WERI-Rb-1 (cell line): ENCODE results near the gene MEG3.

ENCODE experiments used
- DNase-seq: peaks from one replicate; pipeline ENCODE4 v3.0.0-alpha.2; 2020
- H3K27ac ChIP-seq: fragments of 250-450 bp; sonication (Bioruptor Pico); 2 replicates; pipeline ENCODE4 v1.5.1; 2020; ENCODE audit warnings: mild to moderate bottlenecking, moderate library complexity
- H3K27me3 ChIP-seq: fragments of 250-450 bp; sonication (Bioruptor Pico); 2 replicates; pipeline ENCODE4 v1.5.1; 2021; ENCODE audit warnings: mild to moderate bottlenecking, low read depth, moderate library complexity; ENCODE audit not compliant: insufficient read depth, severe bottlenecking
- H3K36me3 ChIP-seq: fragments of 250-450 bp; sonication (Bioruptor Pico); 2 replicates; pipeline ENCODE4 v1.5.1; 2020; ENCODE audit warnings: mild to moderate bottlenecking, moderate library complexity
- H3K4me3 ChIP-seq: 2 replicates; pipeline ENCODE4 v1.5.1; 2011; ENCODE audit warnings: low read depth, mild to moderate bottlenecking, control low read depth, low read length
- H3K9me3 ChIP-seq: fragments of 250-450 bp; sonication (Bioruptor Pico); 2 replicates; pipeline ENCODE4 v1.5.1; 2021; ENCODE audit warnings: mild to moderate bottlenecking, moderate library complexity; ENCODE audit not compliant: severe bottlenecking
- TF ChIP-seq, protein P1 (sequence below): IDR thresholded peaks from 2 replicates; pipeline ENCODE4 v1.5.1; 2011; ENCODE audit warnings: low read depth, mild to moderate bottlenecking, control low read depth, inconsistent platforms, low read length

MEG3 gene

DNA sequence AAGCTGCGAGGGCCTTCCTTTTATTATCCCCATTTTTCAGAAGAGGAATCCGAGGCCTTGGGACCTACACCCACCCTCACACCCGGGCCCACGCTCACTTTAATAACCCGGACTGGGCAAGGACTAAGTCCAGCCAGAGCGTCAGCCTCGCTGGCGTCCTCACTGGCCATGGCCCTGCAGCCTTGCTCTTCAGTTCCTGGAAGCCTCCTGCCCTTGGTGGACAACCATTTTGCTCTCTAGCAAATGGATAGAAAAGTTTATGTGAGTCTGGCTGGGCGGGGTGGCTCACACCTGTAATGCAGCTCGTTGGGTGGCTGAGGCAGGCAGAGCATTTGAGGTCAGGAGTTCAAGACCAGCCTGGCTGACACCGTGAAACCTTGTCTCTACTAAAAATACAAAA, 67.8 kb downstream of the MEG3 start:
- H3K36me3 ChIP-seq: no peaks in the 10 kb centered on the region

DNA sequence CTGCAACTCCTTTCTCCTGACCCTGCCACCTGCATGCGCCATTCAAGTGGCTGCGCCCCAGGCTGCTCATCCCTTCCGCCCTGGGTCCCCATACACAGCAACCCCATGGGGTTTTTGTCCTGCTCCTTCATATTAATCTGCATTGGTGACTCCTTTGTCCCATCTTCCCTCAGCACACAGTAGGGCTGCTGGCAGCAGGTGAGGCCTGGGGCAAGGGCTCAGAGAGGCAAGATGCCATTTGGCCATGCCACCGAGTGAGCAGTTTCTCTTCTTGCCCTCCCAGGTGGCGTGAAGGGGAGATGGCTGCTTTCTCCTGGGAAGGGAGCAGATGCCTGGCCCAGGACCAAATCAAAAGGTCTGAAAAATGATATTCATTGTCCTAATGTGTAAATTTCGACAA, 68.5 kb downstream of the MEG3 start:
- Histone ChIP-seq H3K27me3 (peaks cover 34% of the 10 kb centered on the region), H3K36me3 (no peaks in the 10 kb centered on the region), H3K9me3 (no peaks in the 10 kb centered on the region), H3K27ac (no peak overlapping the region), H3K4me3 (no peak overlapping the region)
- no peak for DNase-seq
- TF ChIP-seq, protein P1, sequence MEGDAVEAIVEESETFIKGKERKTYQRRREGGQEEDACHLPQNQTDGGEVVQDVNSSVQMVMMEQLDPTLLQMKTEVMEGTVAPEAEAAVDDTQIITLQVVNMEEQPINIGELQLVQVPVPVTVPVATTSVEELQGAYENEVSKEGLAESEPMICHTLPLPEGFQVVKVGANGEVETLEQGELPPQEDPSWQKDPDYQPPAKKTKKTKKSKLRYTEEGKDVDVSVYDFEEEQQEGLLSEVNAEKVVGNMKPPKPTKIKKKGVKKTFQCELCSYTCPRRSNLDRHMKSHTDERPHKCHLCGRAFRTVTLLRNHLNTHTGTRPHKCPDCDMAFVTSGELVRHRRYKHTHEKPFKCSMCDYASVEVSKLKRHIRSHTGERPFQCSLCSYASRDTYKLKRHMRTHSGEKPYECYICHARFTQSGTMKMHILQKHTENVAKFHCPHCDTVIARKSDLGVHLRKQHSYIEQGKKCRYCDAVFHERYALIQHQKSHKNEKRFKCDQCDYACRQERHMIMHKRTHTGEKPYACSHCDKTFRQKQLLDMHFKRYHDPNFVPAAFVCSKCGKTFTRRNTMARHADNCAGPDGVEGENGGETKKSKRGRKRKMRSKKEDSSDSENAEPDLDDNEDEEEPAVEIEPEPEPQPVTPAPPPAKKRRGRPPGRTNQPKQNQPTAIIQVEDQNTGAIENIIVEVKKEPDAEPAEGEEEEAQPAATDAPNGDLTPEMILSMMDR: no peak

More for the DNA sequence above, 67.8 kb downstream of the MEG3 start:
- Histone ChIP-seq H3K9me3 (no peaks in the 10 kb centered on the region), H3K27me3 (peaks cover 31% of the 10 kb centered on the region), H3K4me3 (no peak overlapping the region), H3K27ac (no peak overlapping the region)
- TF ChIP-seq, protein P1: no peak
- DNase-seq: no peak

DNA sequence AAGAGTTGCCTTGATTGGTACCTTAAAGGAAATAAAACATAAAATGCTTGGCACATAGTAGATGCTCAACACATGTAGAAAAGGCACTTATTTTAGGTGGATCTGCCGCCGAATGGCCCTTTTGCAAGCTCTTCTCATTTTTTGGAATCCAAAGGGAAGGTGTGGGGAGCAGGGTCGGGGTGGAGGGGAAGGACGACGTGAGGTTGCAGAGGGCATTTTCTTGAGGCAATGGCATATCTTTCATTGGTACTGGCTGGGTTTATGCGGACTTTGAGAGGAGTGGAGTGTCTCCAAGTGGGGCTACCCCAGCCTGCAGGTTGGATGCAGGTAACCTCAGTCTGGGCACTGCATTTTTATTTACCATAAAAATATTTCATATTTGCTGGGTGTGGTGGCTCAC, 69.5 kb downstream of the MEG3 start:
- TF ChIP-seq, protein P1: no peak
- H3K27me3 ChIP-seq: peaks cover 41% of the 10 kb centered on the region
- no peak overlapping the region for H3K27ac ChIP-seq
- no peaks in the 10 kb centered on the region for H3K36me3 ChIP-seq
- no peak overlapping the region for H3K4me3 ChIP-seq
- no peak for DNase-seq
- no peaks in the 10 kb centered on the region for H3K9me3 ChIP-seq

DNA sequence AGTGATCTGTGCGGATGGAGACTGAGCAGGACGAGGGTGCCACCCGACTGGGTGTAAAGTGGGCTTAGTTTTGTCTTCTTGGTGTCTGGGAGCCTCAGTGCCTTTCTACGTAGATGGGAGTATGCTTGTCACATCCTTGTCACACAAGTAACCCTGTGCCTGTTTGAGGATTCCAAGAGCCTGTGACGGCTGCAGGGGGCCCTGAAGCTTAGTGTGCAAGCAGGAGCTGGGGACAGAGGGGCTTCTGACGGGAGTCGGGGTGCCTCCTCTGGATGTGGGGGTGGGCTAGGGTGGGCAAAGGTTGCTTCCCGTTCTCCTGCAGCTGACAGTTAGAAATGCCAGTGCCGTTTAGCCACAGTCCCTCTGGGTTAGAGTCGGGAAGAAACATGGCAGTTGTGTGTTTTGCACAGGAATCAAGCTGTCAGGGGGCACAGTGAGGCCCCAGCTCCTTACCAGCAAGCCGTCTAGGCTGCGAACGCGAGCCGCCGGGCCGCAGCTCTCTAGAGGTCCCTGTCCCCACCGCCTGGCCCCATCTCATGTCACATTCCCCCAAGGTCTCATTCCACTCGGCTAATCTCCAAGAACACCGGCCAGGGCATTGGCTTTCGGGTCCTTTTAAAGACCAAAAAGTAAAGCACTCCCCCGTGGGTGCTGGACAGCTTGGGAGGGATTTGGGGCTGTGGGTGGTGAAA, 70.6 kb downstream of the MEG3 start:
- Histone ChIP-seq H3K27ac (no peak overlapping the region), H3K4me3 (no peak overlapping the region), H3K27me3 (peaks cover 49% of the 10 kb centered on the region), H3K9me3 (no peaks in the 10 kb centered on the region), H3K36me3 (no peaks in the 10 kb centered on the region)
- TF ChIP-seq, protein P1: no peak
- DNase-seq: no peak

DNA sequence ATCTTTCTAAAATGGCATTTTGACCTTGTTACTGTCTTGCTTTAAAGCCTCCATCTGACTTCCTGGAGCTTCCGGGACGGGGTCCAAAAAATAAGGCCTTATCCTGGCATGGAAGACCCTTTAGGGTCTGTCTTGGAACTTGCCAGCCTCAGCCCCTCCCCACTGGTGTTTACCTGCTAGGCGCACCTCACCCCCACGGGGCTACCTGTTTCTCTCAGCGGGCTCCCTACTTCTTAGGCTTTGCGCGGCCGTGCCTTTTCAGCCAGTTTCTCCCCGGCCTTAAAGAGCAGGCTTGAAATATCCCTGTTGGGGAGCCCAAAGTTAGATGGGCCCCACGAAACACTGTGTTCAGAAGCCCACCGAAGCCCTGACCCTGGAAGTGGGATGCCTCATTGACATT, 72.5 kb downstream of the MEG3 start:
- Histone ChIP-seq H3K27me3 (peaks cover 62% of the 10 kb centered on the region), H3K27ac (no peak overlapping the region), H3K9me3 (no peaks in the 10 kb centered on the region), H3K36me3 (no peaks in the 10 kb centered on the region), H3K4me3 (no peak overlapping the region)
- DNase-seq: no peak
- TF ChIP-seq, protein P1: no peak
